ENCODE results near the gene AACS.
"Not testable (repeated sequence)": the region's sequence is repeated elsewhere in the genome, so short reads cannot be mapped to it uniquely, and the experiment has no call there.

AACS gene

GRCh38 chr12:125068391-125068790 lies 3.2 kb downstream of the AACS start:
- TF ChIP-seq CTCF (IDR thresholded peaks at IDR 0.05; ENCODE audit: borderline replicate concordance, control extremely low read depth, extremely low read depth, insufficient read depth, missing control alignments) = no peak
- no peak for DNase-seq (ENCODE audit: low spot score)
- in situ Hi-C loops (cut with MboI; ENCODE audit: low sequenced_read_pairs, unreplicated experiment) = no loop called here

GRCh38 chr12:125069616-125070015 lies 4.4 kb downstream of the AACS start:
- no peak for TF ChIP-seq CTCF (IDR thresholded peaks at IDR 0.05; ENCODE audit: borderline replicate concordance, control extremely low read depth, extremely low read depth, insufficient read depth, missing control alignments)
- in situ Hi-C loops (cut with MboI; ENCODE audit: low sequenced_read_pairs, unreplicated experiment) = no loop called here
- DNase-seq (ENCODE audit: low spot score) = no peak

DNA sequence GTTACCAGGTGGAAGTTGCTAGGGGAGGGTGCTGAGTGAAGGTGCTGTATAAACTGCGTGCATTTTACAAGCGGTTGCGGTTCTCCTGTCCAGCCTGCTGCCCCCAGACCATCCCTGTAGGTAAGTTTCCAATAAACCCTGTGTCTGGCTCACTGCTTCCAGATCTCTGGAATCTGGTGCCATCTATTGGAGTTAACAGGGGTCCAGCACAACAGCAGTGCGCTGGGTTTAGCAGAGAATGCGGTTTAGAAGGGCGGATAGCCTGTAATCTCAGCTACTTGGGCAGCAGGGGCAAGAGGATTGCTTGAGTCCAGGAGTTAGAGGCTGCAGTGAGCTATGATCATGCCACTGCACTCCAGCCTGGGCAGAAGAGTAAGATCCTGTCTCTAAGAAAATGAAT lies 4.9 kb downstream of the AACS start:
- in situ Hi-C loops (cut with MboI; ENCODE audit: low sequenced_read_pairs, unreplicated experiment) = no loop called here
- no peak for DNase-seq (ENCODE audit: low spot score)
- TF ChIP-seq CTCF (IDR thresholded peaks at IDR 0.05; ENCODE audit: borderline replicate concordance, control extremely low read depth, extremely low read depth, insufficient read depth, missing control alignments) = no peak

DNA sequence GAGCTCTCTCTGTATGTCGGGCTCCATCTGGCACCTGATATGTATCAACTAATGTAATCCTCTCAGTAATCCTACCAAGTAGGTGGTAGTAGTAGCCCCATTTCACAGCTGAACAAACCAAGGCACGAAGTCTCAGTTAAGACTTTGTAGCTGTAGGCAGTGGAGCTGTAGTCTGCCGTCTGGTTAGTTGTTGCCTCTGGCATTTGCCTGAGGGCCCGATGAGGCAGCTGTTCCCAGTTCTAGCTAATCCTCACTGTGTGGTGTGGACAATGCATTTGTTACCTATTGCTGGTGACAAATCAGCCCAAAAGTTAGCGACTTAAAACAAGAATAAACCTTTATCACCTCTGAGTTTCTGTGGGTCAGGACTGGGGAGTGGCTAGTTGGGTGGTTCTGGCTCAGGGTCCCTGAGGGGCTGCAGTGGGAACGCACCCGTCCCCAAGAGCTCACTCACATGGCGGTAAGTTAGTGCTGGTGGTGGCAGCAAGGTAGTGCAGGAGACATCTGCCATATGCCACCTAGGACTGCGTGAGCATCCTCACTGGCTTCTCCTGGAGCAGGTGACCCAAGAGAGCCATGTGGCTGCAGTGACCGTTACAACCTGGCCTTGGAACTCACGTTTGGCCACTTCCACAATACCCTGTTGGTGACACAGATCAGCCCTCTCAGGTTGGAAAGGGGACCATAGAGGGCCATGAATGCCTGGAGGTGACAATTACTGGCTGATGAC lies 5.6 kb downstream of the AACS start:
- in situ Hi-C loops (cut with MboI; ENCODE audit: low sequenced_read_pairs, unreplicated experiment) = no loop called here
- no peak for DNase-seq (ENCODE audit: low spot score)
- TF ChIP-seq CTCF (IDR thresholded peaks at IDR 0.05; ENCODE audit: borderline replicate concordance, control extremely low read depth, extremely low read depth, insufficient read depth, missing control alignments) = no peak

DNA sequence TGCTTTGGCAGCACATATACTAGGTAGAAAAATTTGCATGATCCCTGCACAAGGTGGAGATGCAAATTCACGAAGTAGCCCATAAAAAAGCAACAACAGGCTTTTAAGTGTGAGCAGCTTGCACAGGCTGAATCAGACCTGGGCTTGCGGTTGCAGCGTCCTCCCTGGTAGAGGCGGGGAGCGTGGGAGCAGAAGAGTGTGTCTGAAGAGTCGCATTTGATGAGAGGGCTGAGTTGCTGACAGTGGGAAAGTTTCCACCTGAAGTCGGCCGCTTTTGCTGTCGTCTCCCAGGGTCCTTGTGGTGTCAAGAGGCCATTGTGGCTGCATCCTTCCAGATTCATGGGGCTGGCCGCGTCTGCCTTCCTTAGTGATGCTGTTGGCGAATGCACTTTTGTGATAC lies 6.2 kb downstream of the AACS start:
- in situ Hi-C loops (cut with MboI; ENCODE audit: low sequenced_read_pairs, unreplicated experiment) = no loop called here
- no peak for DNase-seq (ENCODE audit: low spot score)
- no peak for TF ChIP-seq CTCF (IDR thresholded peaks at IDR 0.05; ENCODE audit: borderline replicate concordance, control extremely low read depth, extremely low read depth, insufficient read depth, missing control alignments)

DNA sequence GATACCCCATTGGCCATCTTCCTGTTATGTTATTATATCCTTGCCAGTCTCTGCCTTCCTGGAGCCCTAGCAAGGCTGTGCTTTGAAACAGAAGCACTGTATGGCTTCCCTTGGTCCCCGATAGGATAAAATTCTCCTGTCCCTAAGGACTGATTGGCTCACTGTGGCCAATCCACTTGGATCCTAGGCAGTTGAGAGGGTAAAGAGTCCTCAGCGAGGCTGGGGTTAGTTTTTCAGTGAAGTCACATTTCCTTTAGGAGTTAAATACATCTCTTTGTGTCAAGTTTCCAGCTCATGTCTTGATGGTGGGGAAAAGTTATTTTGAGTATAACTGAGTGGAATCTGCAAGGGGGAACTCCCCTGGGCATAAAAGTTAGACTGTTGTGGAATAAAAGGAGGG lies 7.3 kb downstream of the AACS start:
- in situ Hi-C loops (cut with MboI; ENCODE audit: low sequenced_read_pairs, unreplicated experiment) = no loop called here

GRCh38 chr12:125074294-125074693 lies 9.1 kb downstream of the AACS start:
- in situ Hi-C loops (cut with MboI; ENCODE audit: low sequenced_read_pairs, unreplicated experiment); DNase-seq (ENCODE audit: low spot score): not testable (repeated sequence)

More for the DNA sequence above, 7.3 kb downstream of the AACS start:
- no peak for DNase-seq (ENCODE audit: low spot score)
- no peak for TF ChIP-seq CTCF (IDR thresholded peaks at IDR 0.05; ENCODE audit: borderline replicate concordance, control extremely low read depth, extremely low read depth, insufficient read depth, missing control alignments)
